Inferior parietal cortex (tissue), 1 donor: ENCODE results near the gene CCM2L.
A peak's percentile ranks its signal among the peaks of the same experiment; 100 is the strongest.

ENCODE experiments used
- DNase-seq: peaks from one replicate; pipeline ENCODE4 v3.0.0-alpha.2; 2016; ENCODE audit errors: extremely low spot score

CCM2L gene

GRCh38 chr20:32056708-32057483 is 46.7 kb downstream of the CCM2L start:
- no peak for DNase-seq

GRCh38 chr20:32057656-32058184 is 47.5 kb downstream of the CCM2L start:
- DNase-seq, result no peak

- no peak for DNase-seq
These were observed 49.0 kb downstream of the CCM2L start for GRCh38 chr20:32059189-32059588.

- DNase-seq, result peak; percentile 8
These were observed 52.5 kb downstream of the CCM2L start for GRCh38 chr20:32062776-32063170.

GRCh38 chr20:32063695-32064094 is 53.5 kb downstream of the CCM2L start:
- DNase-seq, result no peak

- no peak for DNase-seq
These were observed 54.4 kb downstream of the CCM2L start for GRCh38 chr20:32064667-32065066.

GRCh38 chr20:32067234-32067821 is 57.1 kb downstream of the CCM2L start:
- DNase-seq, result no peak

- DNase-seq, result no peak
These were observed 57.9 kb downstream of the CCM2L start for GRCh38 chr20:32068174-32068573.

GRCh38 chr20:32069711-32070110 is 59.5 kb downstream of the CCM2L start:
- no peak for DNase-seq

GRCh38 chr20:32070282-32070681 is 60.0 kb downstream of the CCM2L start:
- DNase-seq, result no peak

- DNase-seq, result no peak
These were observed 60.5 kb downstream of the CCM2L start for GRCh38 chr20:32070690-32071213.

GRCh38 chr20:32071395-32072167 is 61.3 kb downstream of the CCM2L start:
- DNase-seq, result no peak

GRCh38 chr20:32072168-32072750 is 62.0 kb downstream of the CCM2L start:
- no peak for DNase-seq

- DNase-seq, result no peak
These were observed 65.3 kb downstream of the CCM2L start for GRCh38 chr20:32075534-32075933.

- no peak for DNase-seq
These were observed 67.0 kb downstream of the CCM2L start for GRCh38 chr20:32077190-32077589.

GRCh38 chr20:32078322-32078721 is 68.1 kb downstream of the CCM2L start:
- DNase-seq, result no peak

GRCh38 chr20:32078791-32079190 is 68.6 kb downstream of the CCM2L start:
- no peak for DNase-seq

GRCh38 chr20:32079655-32080109 is 69.4 kb downstream of the CCM2L start:
- DNase-seq, result no peak

- DNase-seq, result no peak
These were observed 70.5 kb downstream of the CCM2L start for GRCh38 chr20:32080783-32081182.
